Hypothalamus (tissue), 51 donors: ENCODE data around the gene EBNA1BP2.
"Not testable (repeated sequence)": the region's sequence is repeated elsewhere in the genome, so short reads cannot be mapped to it uniquely, and the experiment has no call there.

Experiments used
- DNase-seq, 51 donors: peaks; one replicate each; lab custom pipeline; 2025; lab: John Stamatoyannopoulos, UW

Gene EBNA1BP2, protein sequence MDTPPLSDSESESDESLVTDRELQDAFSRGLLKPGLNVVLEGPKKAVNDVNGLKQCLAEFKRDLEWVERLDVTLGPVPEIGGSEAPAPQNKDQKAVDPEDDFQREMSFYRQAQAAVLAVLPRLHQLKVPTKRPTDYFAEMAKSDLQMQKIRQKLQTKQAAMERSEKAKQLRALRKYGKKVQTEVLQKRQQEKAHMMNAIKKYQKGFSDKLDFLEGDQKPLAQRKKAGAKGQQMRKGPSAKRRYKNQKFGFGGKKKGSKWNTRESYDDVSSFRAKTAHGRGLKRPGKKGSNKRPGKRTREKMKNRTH

DNA sequence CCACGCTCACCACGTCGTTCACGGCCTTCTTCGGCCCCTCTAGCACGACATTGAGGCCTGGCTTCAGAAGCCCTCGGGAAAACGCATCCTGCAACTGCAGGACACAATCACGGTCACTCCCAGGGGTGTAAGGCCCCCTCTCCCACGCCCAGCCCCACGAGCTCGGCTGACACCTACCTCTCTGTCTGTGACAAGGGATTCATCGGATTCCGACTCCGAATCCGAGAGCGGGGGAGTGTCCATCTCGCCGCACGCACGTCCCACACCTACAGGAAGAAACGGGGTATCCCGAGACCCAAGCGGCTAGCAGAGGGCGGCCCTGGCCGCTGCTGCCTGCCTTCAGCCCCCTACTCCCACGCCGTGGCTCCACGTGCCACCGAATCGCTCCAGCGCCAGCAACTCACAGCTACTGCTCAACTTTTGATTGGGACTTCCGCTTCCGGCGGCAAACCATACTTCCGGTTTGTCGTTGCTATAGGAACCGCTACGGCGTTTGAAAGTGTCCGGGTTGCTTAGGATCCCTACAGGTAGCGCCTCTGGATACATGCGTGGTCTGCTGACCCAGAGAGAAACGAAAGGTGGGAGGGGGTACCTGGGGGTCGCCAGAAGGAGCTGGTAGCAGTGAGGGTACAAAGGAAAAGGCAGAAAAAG lies at the start of gene EBNA1BP2, which contains the start of gene CFAP57:
TSS of gene EBNA1BP2 (minus strand) at position 415 of the 651 bp plus-strand sequence. CDS start at position 243, 172 bp downstream.
TSS of gene CFAP57 (plus strand) at position 455 of the 651 bp plus-strand sequence. CDS start 424 bp downstream, outside the sequence.
- DNase-seq: peak; percentile 50 to 100 (median 85)

GRCh38 chr1:43221797-43222196 lies 49.7 kb upstream of the EBNA1BP2 start:
- DNase-seq: no peak

DNA sequence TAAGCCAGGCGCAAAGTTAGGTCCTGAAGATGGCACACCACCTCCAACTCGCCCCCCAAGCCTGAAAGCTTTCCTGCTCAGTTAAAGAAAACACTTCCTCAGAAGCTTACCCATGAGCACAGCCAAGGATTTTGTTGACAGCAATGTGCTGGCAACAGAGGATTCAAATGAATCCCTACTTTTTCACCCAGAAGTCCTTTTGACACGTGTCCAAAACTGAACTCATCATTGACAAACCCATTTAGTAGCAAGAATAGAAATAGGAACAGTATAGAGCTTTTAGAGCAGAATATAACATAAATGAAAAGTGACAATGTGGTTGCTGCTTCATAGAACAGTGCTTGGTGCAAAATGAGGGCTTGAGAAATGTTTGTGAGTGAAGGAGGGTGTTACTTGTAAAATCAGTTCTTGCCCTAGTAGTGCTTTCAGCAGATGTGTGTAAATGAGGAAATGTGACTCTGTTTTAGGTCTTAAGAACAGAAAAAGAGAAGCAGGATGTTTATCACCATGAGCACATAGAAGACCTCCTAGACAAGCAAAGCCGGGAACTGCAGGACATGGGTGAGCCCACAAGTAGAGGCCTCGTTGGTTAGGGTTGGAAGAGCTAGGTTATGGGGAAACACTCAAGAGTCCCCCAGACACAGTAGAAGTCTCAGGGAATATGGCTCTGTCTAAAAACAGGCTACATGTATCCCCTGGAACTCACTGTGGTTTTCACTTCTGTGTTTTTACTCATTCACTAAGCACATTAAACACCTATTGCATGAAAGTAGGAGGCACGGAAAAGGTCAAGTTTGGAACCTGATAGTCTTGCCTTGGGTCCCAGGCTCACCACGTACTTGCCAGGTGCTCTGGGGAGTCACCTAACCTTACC lies 49.1 kb upstream of the EBNA1BP2 start:
- DNase-seq: no peak

DNA sequence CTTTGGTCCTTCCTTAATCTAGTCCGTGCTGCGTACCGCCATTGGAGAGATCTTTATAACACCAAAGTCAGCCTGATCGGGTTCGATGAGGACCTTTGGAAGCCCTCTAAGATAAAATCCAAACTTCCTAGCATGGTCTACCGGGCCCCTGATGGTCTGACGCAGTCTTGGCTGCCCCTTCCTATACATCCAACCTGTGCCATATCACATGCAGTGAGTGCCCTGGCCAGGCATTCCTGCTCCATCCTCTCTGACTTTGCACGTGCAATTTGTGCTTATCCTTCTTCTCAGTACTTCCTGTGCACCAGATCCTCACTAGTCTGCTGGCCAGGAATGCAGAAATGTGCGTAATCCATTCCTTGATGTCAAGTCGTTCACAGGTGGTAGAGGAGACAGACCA lies 45.7 kb upstream of the EBNA1BP2 start:
- DNase-seq: no peak

GRCh38 chr1:43214501-43215444 lies 42.7 kb upstream of the EBNA1BP2 start:
- DNase-seq: no peak

DNA sequence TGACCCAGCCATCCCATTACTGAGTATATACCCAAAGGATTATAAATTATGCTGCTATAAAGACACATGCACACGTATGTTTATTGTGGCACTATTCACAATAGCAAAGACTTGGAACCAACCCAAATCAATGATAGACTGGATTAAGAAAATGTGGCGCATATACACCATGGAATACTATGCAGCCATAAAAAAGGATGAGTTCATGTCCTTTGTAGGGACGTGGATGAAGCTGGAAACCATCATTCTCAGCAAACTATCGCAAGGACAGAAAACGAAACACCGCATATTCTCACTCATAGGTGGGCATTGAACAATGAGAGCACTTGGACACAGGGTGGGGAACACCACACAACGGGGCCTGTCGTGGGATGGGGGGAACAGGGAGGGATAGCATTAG lies 36.2 kb upstream of the EBNA1BP2 start:
- not testable (repeated sequence) for DNase-seq

- DNase-seq: no peak
Observed at GRCh38 chr1:43207229-43207853, 35.3 kb upstream of the EBNA1BP2 start.

- DNase-seq: no peak
Observed at GRCh38 chr1:43206600-43207228, 34.6 kb upstream of the EBNA1BP2 start.

- no peak for DNase-seq
Observed at GRCh38 chr1:43205671-43206070, 33.6 kb upstream of the EBNA1BP2 start.

DNA sequence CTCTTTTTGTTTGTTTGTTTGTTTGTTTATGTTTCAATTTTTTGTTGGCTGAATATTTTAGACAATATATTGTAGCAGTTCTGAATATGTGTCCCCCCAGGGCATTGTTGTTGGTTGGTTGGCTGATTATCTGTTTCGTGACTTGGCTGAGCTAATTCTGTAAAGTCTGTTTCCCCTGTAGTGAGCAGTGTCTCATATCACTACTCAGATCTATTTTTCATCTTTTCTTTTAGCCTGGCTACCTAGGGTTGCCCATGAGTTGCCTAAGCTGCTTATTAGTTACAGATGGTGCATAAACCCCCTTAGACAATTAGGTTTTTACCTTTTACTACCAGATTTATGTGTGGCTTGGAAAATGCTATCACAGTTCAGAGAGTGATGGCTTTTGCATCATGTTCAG lies 32.3 kb upstream of the EBNA1BP2 start:
- no peak for DNase-seq

- DNase-seq: no peak
Observed at GRCh38 chr1:43203859-43204258, 31.8 kb upstream of the EBNA1BP2 start.

DNA sequence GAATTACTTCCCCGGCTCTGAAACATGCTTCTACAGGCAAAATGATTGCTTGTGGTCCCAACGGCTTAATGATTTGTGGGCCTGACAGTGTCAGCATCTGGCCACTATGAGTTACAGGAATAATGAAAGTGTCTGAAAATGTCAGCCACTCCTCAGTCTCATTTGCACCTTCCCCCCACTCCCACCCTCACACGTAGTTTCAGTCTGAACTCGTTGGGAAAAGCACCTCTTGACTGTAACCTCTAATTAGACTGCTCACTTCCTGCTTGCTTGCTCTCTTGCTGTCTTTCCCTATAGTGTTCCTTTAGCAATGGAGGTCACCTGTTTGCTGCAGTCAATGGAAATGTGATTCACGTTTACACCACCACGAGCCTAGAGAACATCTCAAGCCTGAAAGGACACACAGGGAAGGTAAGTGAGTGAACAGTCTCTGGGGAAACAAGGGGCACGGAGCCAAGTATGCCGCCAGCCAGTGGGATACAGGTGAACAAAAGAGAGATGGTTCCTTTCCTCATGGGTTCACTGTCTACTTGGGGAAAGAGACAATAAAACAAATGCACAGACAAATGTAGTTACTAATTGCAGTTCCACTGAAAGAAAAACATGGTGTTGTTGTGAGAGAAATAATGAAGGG lies 27.1 kb upstream of the EBNA1BP2 start:
- DNase-seq: no peak

DNA sequence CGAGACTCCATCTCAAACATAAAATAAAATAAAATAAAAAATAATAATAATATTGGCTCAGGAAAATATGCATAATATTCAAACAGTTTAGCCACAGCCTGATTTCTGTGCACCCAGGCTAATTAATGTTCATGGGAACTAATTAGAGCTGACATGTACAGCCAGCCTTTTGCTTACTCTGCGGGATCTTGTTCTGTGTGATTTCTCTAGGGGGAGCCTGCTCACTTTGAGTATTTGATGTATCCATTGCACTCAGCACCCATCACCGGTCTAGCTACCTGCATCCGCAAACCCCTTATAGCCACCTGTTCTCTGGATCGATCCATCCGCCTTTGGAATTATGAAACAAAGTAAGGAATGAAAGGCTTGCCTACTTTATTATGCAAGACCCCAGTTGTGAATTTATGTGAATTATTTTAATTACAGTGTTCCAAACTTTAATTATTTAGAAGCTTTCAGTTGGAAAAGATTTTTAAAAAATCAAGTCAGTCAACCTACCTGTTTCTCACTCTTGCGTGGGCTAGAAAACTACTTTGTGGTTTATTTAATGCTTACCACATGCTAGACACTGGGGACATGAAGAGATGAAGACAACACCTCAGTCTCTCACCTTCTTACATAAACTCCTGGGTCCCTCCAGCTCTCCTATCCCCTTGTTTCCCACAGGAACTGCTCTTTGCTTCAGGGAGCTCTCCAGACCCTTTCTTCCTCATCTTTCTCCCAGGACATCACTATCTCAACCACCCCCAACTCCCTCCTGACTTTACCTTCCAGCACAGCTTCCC lies 25.4 kb upstream of the EBNA1BP2 start:
- DNase-seq: no peak

- DNase-seq: no peak
Observed at GRCh38 chr1:43194509-43194908, 22.4 kb upstream of the EBNA1BP2 start.

DNA sequence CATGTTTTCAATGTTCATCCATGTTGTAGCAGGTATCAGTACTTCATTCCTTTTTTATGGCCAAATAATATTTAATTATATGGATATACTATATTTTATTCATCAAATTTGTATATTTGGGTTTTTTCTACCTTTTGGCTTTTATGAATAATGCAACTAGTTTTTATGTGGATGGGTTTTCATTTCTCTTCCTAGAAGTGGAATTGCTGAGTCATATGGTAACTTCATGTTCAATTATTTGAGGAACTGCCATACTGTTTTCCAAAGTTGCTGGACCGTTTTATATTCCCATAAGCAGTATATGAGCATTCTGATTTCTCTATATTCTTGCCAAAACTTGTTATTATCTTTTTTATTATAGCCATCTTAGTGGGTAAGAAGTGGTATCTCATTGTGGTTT lies 16.0 kb upstream of the EBNA1BP2 start:
- DNase-seq: no peak

GRCh38 chr1:43184995-43185394 lies 12.9 kb upstream of the EBNA1BP2 start:
- no peak for DNase-seq

GRCh38 chr1:43184388-43184787 lies 12.3 kb upstream of the EBNA1BP2 start:
- DNase-seq: no peak

DNA sequence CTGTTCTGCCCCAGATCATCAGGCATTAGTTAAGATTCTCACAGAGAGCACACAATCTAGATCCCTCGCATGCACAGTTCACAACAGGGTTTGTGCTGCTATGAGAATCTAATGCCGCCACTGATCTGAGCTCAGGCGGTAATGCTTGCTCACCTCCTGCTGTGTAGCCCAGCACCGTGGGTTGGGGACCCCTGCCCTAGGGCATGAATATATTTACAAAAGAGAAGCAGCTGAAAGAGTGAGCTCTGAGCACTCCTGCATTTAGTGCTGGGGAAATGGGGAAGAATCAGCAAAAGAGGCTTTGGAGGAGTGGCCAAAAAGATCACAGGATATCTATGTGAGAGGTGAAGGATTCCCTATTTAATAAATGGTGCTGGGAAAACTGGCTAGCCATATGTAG lies 5.6 kb upstream of the EBNA1BP2 start:
- no peak for DNase-seq
